ENCODE measurements around the gene ZNF774. TPM values are rescaled to one million over a fixed set of nuclear protein-coding genes. Genes with fewer than 3 reads are reported as not detected.

The ZNF774 gene
- total and polyA plus RNA-seq, 2 of the 8 experiments (the other 6 are each of a cell fraction or from before 2014, with no cell fraction given): 0.82 to 2.6 TPM

- TF ChIP-seq HDAC6 (IDR thresholded peaks at IDR 0.05; ENCODE audit: low read depth, low read length): no peak
- TF ChIP-seq RNF2 (IDR thresholded peaks at IDR 0.05; ENCODE audit: borderline replicate concordance, low read depth, low read length, missing control alignments, poor library complexity, severe bottlenecking): no peak
- TF ChIP-seq RXRA (IDR thresholded peaks at IDR 0.05; ENCODE audit: insufficient read depth, low read depth, low read length): no peak
- no peak for TF ChIP-seq RFX5 (IDR thresholded peaks at IDR 0.05; ENCODE audit: borderline replicate concordance, low read depth, low read length)
- TF ChIP-seq USF2 (IDR thresholded peaks at IDR 0.05; ENCODE audit: low read length): no peak
- no peak for TF ChIP-seq CTBP2 (IDR thresholded peaks at IDR 0.05; ENCODE audit: borderline replicate concordance, insufficient read depth, insufficient read length, low read length)
- no peak for TF ChIP-seq ASH2L (IDR thresholded peaks at IDR 0.05; ENCODE audit: low read length)
These were observed 26.4 kb upstream of the ZNF774 start (continued) for GRCh38 chr15:90325726-90326125.

Measured in H1 (cell line).